Stomach (tissue), 4 donors: ENCODE results near the gene DTNBP1.

Experiments
- CTCF ChIP-seq, 7 experiments: fragments of 450-650 bp in 4 of 7; fragments of 200-600 bp in 3 of 7; sonication (generic) in 3 of 7; IDR thresholded peaks; one replicate each; pipeline ENCODE4 v1.5.1; 2016 to 2019; ENCODE audit warnings: antibody characterized with exemption in 7 of 7, control low read depth in 2 of 7, mild to moderate bottlenecking in 1 of 7
- EP300 ChIP-seq: sonication (generic); formaldehyde crosslinking; IDR thresholded peaks from one replicate; pipeline ENCODE4 v1.6.1; 2017; ENCODE audit warnings: antibody characterized with exemption

GRCh38 chr6:15483060-15483459 lies 179.8 kb downstream of the DTNBP1 start:
- TF ChIP-seq CTCF (IDR thresholded peaks at IDR 0.05) (no peak), EP300 (no peak)
